NCI-H146 treated with DMSO at 0.1 percent for 48 hours (cell line): ENCODE measurements around the gene SH3TC1.

Experiments used
- DNase-seq: peaks from one replicate; lab custom pipeline; 2025; ENCODE audit not compliant: unreplicated experiment; lab: John Stamatoyannopoulos, UW

The SH3TC1 gene

DNA sequence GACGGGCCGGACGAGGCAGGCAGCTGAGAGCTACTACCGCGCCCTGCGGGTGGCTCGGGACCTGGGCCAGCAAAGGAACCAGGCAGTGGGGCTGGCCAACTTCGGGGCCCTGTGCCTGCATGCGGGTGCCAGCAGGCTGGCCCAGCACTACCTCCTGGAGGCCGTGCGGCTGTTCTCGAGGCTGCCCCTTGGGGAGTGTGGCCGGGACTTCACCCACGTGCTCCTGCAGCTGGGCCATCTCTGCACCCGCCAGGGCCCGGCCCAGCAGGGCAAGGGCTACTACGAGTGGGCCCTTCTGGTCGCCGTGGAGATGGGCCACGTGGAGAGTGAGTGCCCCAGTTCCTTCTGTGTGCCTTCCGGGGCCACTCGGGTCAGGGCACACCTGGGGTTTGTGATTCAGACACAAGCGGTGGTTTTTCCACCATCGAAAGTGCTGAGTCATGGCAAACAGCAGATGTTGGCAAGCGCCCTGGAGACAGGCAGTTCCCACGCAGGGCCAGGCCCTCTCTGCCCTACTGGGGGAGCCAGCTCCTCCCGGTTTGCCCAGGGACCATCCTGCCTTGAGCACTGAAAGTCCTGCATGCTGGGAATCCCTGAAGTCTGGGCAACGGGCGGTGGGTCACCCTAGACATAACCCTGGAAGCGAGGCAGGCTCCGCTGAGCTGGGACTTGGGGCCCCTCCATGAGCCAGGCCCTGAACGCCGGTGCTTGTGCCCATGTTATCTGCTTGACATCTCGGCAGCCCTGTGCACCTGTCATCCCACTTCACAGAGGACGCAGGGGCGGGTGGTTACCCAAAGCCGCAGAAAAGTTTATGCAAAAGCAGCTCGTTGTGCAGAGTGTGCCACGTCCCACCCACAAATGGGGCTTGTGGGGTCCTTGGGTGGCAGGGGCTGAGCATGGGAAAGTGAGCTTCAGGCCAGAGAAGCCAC is 29.5 kb downstream of the SH3TC1 start:
- DNase-seq = no peak

DNA sequence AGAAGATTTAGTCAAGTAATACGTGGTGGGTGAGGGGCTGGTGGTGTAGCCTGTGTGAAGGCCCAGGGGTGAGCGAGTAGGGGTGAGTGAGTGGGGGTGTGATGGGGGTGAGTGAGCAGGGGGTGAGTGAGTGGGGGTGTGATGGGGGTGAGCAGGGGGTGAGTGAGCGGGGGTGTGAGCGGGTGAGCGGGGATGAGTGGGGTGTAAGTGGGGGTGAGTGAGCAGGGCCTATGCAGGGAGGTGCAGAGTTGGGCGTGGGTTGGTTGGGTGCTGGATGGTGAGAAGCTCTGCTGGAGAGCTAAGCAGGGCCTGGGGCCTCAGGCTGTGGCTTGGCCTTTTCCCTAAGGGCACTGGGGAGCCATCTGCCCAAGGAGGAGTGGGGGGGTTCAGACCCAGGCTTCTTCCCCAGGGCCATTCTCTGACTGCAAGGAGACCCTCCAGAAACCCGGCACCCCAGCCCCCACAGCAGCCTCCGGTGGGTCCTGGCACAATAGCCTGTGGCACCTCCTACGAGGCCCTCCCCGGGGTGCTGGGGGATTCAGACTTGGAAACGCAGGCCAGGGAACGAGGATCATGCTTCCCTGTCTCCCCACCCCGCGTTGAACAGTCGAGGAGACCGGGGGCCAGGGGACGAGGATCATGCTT is 30.4 kb downstream of the SH3TC1 start:
- DNase-seq = no peak

DNA sequence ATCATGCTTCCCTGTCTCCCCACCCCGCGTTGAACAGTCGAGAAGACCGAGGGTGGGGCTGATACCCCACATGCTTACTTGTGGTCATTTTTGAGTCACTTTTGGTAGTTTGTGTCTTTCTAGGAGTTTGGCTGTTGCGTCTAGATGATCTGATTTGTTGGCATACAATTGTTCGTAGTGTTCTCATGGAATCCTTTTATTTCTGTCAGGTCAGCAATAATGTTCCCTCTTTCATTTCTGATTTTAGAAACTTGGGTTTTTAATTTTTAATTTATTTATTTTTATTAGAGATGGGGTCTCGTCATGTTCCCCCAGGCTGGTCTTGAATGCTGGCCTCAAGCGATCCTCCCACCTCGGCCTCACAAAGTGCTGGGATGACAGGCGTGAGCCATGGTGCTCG is 30.9 kb downstream of the SH3TC1 start:
- DNase-seq = no peak

DNA sequence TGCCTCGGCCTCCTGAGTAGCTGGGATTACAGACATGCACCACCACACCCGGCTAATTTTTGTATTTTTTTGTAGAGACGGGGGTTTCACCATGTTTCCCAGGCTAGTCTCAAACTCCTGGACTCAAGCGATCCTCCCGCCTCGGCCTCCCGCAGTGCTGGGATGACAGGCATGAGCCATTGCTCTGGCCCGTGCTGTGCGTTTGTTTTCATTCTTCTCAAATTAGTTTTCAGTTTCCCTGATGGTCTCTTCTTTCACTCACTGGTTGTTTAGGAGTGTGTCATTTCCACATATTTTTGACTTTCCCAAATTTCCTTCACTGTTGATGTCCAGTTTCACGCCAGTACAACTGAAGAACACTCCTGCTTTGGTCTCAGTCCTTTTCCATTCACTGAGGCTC is 31.8 kb downstream of the SH3TC1 start:
- DNase-seq = no peak

DNA sequence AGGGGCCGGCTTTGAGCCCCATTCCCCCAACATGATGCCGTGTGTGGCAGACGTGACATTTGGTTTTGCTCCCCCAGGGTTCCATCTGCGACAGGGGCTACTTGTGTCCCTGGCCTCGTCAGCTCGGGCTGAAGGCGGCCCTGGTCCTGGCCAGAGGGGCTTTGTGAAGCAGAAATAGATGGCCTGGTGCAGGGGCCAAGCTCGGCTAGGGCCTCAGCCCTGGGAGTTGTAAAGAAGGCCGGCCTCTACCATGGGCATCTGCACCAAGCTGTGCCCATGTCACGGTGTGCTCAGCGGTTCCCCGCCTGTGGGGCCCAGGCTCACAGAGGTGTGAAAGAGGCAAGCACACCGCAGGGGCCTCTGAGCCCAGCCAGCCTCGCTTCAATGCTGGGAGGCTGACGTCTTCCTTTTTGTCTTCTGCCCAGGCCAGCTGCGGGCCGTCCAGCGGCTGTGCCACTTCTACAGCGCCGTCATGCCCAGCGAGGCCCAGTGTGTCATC is 32.5 kb downstream of the SH3TC1 start:
- DNase-seq = no peak

DNA sequence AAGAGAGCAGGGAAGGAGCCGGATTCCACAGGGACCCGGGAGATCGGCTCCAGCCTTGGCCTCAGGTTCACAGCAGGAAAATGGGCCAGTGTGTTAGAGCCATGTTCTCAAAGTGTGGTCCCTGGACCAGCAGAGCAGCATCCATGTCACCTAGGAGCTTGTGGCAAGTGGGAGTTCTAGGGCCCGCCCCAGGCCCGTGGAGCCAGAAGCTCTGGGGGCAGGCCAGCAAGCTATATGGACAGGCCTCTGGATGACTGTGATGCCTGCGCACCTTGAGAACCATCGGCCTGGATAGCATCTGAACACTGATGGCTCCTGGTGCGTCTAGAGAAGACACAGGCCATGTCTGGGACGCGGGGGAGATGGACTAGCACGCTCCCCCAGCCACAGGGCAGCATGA is 33.7 kb downstream of the SH3TC1 start:
- DNase-seq = no peak

DNA sequence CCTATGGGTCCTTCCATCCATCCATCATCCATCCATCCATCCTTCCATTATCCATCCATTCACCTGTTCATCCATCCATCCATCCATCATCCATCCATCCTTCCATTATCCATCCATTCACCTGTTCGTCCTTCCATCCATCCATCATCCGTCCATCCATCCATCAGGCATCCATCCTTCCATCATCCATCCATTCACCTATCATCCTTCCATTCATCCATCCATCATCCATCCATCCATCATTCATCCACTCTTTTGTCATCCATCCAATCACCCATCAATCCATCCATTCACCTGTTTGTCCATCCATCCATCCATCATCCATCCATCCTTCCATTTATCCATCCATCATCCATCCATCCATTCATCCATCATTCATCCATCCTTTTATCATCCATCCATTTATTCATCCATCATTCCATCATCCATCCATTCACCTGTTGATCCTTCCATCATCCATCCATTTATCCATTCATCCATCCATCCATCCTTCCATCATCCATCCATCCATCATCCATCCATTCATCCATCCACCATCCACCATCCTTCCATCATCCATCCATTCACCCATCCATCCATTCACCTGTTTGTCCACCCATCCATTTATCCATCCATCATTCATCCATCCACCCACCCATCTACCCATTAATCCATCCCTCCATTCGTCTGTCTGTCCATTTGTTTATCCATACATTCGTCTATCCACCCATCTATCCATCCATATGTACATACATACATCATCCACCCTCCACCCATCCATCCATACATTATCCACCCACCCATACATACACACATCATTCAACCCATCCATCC is 34.8 kb downstream of the SH3TC1 start:
- DNase-seq = no peak

DNA sequence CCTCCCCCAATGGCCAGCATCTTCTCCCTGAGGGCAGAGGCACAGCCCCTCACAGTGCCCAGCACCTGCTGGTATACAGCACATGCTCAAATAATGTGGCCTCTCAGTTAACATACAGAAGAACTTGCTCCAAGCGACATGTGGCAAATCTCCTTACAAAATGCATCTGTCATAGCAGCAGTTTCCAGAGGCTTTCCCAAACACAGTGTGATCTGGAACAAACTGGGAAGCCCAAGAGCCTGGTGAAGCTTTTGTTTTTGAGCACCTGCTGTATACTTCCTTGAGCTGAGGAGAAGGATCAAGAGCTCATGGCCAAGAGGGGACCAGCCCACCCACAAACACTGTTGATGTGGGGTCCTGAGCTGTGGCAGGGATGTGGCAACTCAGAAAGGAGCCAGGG is 35.6 kb downstream of the SH3TC1 start:
- DNase-seq = no peak

DNA sequence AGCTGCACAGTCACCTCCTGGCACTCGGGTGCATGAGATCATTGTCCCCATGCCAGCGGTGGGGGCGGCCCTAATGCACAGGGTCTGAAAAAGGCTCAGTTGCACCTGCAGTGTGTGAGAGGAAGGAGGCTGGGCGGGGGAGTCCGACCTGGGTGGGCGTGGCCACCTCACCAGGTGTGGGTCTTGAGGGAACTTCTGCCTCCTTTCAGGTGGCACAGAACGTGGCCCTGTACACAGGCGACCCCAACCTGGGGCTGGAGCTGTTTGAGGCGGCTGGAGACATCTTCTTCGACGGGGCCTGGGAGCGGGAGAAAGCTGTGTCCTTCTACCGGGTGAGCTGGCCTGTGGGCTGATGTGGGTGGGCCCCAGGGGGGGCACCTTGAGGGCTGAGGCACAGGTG is 36.1 kb downstream of the SH3TC1 start:
- DNase-seq = peak; percentile 22

DNA sequence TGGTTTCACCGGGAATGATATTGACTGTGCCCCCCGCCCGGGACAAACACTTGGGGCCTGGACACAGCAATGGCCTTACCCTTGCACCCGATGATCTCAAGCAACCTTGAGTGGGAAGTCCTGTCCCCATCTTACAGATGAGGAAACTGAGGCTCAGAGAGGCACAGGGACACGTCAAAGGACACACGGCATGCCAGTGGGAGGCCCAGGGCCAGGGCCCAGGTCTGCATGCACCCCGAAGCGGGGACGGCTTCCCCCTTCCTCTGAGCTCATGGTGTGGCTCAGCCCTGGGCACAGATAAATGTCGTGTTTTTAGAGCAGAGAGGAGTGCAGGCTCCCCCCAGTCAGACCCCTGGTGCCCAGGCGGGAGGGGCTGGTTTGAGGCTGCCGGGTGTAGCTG is 36.6 kb downstream of the SH3TC1 start:
- no peak for DNase-seq

DNA sequence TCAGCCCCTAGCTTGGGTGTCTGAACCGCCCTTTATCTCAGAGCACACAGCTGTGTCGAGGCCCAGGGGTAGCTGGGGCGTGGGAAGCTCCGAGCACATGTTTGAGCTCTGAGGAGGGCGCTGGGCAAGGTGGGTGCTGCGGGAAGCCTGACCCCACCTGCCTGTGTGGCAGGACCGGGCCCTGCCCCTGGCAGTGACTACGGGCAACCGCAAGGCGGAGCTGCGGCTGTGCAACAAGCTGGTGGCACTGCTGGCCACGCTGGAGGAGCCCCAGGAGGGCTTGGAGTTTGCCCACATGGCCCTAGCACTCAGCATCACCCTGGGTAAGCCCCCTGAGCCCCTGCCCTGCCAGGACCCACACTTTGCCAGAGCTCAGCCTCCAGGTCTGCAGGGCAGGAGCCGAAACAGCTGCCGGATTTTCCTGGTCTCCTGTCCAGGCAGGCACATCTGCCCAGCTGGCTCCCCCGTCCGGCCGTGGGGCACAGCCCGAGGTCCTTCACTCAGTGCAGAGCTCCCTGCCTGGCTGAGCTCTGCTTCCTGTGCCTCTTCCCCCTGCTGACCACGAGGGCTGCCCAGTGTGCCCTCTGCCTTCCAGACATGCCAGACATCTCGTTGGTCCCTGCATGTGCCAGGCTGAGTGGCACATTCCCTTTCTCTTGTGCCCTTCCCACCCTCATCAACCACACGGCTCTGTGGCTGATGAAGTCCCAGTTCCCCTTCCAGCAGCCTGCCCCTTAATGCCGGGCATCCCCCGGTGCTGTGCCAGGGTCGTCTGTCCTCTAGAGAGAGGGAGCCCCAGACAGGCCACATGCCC is 37.2 kb downstream of the SH3TC1 start:
- DNase-seq = no peak

DNA sequence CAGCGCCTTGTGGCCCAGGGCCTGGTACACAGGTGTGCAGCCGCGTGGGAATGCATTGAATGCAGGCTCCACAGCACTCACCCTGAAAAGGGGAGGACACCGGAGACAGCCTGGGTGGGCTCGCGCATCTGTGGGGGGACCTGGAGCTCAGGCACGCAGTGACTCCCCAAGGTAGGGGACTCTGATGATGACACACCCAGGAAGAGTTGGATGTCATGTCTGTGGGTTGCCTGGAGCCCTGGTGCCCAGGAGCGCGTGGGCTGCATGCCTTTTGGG is 37.8 kb downstream of the SH3TC1 start:
- DNase-seq = no peak

DNA sequence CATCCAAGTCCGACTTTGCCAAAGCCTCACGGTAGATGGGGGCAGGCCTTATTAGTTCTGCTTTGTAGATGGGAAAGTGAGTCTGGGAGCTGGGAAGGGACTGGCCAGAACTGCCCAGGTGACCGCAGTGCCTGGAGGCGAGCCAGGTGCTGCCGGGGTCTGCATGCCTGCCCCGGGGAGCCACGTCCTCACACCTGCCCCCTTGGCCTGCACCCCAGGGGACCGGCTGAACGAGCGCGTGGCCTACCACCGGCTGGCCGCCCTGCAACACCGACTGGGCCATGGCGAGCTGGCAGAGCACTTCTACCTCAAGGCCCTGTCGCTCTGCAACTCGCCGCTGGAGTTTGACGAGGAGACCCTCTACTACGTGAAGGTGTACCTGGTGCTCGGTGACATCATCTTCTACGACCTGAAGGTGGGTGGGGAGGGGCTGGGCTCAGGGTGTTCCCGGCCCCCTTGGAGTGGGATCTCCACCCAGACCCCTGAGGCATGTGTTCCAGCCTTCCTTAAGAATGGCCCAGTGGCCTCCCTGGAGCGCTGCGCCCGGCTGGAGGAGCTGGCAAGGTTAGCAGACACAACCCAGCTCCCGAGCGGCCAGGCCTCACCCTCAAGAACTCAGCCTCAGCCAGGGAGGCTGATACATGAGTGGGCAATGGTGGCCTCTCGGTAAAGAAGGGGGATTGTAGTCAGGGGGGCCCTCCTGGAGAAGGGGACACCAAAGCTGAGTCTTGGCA is 38.3 kb downstream of the SH3TC1 start:
- no peak for DNase-seq

DNA sequence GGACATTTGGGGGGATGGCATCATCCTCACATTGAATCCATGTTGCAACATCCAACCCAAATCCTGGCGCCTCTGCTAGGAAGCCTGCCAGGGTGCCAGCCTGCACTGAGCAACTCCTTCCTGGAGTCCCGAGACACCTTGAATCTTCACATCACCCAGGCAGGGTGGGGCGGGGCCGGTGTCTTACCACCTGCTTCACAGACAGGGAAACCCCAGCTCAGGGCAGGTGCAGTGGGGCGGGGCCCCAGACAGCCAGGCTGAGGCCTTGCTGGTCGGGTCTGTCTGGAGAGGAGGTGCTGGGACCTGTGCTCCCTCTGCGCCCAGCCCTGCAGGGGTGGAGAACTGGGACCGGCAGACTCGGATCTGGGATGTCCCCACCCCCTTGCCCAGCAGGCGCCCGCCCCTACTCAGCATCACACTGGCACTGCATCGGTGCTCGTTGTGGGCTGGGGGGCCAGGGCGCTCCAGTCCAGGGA is 39.0 kb downstream of the SH3TC1 start:
- peak; percentile 17 for DNase-seq

DNA sequence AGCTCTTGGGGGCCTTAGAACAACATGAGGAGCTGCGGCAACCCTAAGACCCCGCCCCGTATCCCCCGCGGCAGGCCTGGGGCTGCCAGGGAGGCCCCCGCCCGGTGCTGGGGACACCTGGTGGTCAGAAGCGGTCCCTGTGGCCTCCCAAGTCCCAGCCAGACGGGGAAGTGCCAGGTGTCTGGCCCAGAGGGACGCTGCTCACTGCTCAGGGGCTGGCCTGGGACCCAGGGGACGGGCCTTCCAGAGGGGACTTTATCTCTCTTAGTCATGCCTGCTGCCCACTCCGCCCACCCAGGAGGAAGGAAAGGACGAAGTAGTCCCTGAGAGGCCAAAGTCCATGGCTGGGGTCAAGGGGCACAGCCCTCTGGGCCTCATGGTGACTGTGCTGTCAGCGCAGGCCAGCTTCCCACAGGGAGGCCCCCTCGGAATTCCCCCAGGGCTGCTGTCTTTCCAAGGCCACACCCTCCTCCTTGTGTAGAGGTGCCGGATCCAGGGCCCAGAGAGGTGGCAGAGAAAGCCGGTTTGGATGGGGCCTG is 39.5 kb downstream of the SH3TC1 start:
- DNase-seq = no peak

DNA sequence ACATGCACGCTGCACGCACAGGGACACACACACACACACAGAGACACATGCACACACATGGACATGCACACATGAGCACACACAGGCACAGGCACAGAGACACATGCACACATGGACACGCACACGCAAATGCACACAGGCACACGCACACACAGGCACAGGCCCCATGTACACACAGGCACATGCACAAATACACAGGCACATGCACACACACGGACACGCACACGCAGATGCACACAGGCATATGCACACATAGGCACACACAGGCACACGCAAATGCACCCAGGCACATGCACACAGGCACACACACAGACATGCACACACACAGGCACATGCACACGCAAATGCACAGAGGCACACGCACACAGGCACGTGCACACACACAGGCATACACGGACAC is 40.1 kb downstream of the SH3TC1 start:
- no peak for DNase-seq

DNA sequence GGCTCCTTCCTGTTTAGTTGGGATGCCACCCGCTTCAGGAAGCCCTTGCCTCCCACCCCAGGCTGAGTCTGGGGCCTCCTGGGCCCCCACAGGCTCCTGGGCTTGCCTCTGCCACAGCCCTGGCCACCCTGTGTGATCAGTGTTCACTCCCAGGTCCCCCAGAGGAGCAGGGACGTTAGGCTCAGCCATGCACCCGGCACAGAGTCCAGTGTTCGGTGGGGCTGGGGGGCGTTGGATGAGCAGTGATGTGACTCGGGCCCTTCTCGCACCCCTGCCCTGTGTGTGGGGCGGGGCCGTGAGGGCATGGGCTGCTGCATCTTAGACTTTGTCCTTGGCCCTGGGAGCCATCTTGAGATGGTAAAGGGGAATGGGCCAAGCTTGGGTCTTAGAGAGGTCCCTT is 40.6 kb downstream of the SH3TC1 start:
- no peak for DNase-seq

DNA sequence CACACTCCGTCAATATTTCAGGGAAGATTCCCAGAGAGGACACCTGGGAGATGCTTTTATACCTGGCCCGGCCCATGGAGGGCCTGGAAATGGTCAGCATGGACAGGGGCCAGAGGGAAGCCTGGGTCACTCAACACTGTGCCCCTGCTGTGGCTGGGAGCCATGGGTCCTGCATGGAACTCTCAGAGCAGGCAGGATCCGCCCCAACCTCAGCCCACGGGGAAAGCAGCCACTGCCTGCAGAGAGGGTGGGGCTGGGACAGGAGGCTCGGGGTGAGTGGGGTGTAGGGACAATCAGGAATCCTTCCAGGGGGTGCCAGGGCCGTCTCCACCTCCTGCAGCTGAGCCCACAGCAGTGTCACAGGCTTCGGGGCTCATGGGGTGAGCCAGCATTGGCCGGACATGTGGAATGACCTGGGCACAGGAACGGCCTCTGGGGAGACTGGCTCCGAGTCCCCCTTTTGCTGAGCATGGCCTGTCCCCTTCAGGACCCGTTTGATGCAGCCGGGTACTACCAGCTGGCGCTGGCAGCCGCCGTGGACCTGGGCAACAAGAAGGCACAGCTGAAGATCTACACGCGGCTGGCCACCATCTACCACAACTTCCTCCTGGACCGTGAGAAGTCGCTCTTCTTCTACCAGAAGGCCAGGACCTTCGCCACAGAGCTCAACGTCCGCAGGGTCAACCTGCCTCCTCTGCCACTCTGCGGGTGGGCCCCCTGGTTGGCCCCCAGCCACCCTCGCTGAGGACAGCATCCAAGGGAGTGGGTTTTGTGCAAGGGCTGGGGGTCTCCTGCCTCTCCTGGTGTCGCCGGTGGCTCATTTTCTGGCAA is 41.3 kb downstream of the SH3TC1 start:
- no peak for DNase-seq

DNA sequence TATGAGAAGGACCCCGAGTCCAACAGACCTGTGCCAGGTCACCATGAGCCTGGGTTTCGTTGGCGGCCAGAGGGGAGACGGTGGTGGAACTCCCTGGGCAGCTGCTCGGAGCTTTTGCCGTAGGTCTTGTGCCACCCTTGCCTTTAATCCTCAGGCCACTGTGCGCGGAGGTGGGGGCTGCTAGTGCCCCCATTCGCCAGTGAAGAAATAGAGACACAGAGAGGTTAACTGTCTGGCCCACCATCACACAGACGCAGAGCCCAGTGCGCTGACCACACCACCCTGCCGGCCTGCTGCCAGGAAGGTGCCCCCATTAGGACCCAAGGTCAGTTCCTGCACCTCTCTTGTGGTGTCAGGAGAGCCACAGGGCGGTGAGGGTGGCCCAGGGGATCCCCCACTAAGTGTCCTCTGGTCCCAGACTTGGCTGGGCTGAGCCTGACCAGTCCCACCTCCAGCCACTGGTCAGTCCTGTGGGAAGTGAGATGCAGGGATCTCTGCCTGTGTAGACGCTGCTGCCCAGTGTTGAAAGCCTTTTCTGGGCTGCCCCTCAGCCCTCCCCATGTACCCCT is 42.2 kb downstream of the SH3TC1 start:
- no peak for DNase-seq
